ENCODE results near the gene PYGO1. TPM values are rescaled to one million over a fixed set of nuclear protein-coding genes. Genes with fewer than 3 reads are reported as not detected.
"Not testable (repeated sequence)": the region's sequence is repeated elsewhere in the genome, so short reads cannot be mapped to it uniquely, and the experiment has no call there.

PYGO1 gene
- total RNA-seq, 1 donor from 2014 or later = 44.0 TPM

DNA sequence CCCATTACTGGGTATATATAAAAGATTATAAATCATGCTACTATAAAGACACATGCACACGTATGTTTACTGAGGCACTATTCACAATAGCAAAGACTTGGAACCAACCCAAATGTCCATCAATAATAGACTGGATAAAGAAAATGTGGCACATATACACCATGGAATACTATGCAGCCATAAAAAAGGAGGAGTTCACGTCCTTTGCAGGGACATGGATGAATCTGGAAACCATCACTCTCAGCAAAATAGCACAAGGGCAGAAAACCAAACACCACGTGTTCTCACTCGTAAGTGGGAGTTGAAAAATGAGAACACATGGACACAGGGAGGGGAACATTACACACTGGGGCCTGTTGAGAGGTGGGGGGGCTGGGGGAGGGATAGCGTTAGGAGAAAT is 82.7 kb downstream of the PYGO1 start:
- not testable (repeated sequence) for DNase-seq

DNA sequence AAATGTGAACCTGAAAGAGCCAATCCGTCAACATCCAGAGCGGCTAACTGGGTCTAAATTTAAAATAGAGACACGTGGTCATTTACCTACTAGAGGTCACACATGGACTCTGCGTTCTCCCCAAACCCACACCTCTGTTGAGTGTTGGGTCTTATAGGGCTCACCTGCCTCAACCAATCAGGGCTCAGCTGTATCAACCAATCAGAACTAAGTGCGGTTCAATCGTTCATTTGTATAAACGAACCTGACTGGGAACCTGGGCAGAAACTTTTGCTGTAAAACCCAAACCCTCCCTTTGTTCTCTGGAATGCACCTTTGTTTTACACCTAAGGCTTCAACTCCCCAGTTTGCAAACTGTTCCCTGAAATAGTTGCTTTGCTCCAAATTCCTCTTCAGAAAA is 89.0 kb downstream of the PYGO1 start:
- DNase-seq = no peak

DNA sequence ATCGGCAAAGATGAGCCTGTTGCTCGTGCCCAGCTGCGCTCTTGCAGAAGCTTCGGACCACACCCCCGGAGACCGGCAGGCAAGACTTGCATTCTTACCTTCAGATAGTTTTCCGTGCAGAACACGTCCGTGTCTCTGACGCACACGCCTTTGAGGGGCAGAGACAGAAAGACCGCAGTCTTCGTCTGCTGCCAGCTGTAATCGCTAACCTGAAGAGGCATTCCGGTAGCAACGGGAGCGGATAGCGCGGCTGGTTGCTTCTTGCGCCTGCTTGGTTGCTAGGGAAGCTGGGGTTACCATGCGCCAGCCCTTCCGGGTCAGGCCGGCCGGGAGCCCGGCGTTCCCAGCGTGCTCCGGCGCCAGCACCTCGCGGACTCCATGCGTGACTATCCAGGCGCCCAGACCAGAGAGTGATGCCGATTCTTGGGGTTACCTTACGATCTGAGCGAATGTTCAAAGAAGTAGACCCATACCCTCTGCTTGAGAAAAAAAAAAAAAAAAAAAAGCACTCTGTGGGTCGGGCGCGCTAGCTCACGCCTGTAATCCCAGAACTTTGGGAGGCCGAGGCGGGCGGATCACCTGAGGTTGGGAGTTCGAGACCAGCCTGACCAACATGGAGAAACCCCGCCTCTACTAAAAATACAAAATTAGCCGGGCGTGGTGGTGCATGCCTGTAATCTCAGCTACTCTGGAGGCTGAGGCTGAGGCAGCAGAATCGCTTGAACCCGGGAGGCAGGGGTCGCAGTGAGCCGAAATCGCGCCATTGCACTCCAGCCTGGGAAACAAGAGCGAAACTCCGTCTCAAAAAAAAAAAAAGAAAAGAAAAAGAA is 89.8 kb downstream of the PYGO1 start:
- peak; percentile 75 for DNase-seq

DNA sequence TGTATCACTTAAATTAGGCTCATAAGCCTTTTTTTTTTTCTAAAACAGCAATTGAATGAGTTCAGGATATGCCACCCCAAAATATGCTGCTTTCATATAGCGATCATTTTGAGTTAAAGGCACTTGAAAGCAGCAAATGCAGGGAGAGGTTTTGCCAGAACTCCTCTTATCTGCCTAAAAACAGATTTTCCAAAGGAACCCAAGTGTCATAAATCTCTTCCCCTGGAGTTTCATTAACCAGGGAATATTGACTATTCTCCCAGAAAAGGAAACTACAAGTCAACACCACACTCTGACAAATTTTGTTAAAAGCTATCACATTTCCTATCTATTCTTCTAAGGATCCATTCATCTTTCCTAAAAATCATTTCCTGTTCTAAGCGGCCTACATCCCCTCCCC is 91.4 kb downstream of the PYGO1 start:
- no peak for DNase-seq

DNA sequence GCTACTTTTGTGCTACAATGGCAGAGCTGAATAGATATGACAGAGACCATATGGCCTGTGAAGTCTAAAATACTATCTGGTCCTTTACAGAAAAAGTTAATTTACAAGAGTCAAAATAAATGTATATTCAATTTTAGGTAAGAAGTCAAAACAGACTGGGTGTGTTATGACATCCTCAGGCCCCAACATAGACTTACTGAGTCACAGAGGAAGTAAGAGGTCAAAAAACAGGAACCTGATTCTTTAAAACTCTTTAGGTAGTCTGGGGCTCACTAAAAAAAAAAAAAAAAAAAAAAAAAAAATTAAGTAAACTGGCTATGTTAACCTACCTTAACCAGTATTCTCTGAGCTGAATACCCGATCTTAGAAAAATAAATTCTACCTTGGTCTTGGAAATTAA is 93.2 kb downstream of the PYGO1 start:
- no peak for DNase-seq

DNA sequence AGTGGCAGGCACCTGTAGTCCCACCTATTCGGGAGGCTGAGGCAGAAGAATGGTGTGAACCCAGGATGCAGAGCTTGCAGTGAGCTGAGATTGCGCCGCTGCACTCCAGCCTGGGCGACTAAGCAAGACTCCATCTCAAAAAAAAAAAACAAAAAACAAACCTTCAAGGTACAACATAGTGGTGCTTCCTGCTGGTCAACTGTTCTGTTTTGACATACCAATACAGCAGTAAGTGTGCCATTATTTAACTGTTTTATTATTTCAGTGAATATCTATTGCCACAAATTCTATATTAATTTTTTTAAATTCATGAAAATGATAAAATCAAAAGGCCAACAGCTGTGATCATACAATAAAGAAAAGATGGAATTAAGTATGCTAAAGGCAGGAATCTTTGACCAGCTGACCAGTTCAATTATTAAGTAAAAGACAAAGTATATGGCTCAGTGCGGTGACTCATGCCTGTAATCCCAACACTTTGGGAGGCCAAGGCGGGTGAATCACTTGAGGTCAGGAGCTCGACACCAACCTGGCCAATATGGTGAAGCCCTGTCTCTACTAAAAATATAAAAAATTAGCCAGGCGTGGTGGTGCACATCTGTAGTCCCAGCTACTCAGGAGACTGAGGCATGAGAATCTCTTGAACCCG is 99.1 kb downstream of the PYGO1 start:
- not testable (repeated sequence) for DNase-seq

Other genes starting within 250 kb of the PYGO1 start
- gene CCPG1, start 180.0 kb downstream of the PYGO1 start, total RNA-seq = 40.2 TPM
- gene PIERCE2, start 179.8 kb downstream of the PYGO1 start, total RNA-seq = 5.0 TPM
- 8.7 TPM for gene DNAAF4, start 80.1 kb downstream of the PYGO1 start, total RNA-seq
- 3.0 TPM for gene PRTG, start 154.8 kb upstream of the PYGO1 start, total RNA-seq

Data from occipital lobe (tissue), 2 donors.